MG63 (cell line): ENCODE results near the gene TMEM38A. TPM values are rescaled to one million over a fixed set of nuclear protein-coding genes. Genes with fewer than 3 reads are reported as not detected.
"Not testable (repeated sequence)": the region's sequence is repeated elsewhere in the genome, so short reads cannot be mapped to it uniquely, and the experiment has no call there.

Experiments
- DNase-seq: peaks from one replicate; pipeline ENCODE4 v3.0.0-alpha.2; 2020
- H3K27me3 ChIP-seq: fragments of 250-450 bp; sonication (Bioruptor Pico); 2 replicates; pipeline ENCODE4 v1.5.1; 2020; ENCODE audit warnings: mild to moderate bottlenecking, moderate library complexity
- H3K36me3 ChIP-seq: fragments of 250-450 bp; sonication (Bioruptor Pico); 2 replicates; pipeline ENCODE4 v1.5.1; 2020; ENCODE audit warnings: mild to moderate bottlenecking, moderate library complexity
- H3K4me3 ChIP-seq: fragments of 250-450 bp; sonication (Bioruptor Pico); 2 replicates; pipeline ENCODE4 v1.5.1; 2020; ENCODE audit warnings: mild to moderate bottlenecking, moderate library complexity
- H3K9me3 ChIP-seq: fragments of 250-450 bp; sonication (Bioruptor Pico); 2 replicates; pipeline ENCODE4 v1.5.1; 2020; ENCODE audit warnings: mild to moderate bottlenecking, moderate library complexity
- total RNA-seq: library from RNA; depleted of rRNA; stranded (reverse); fragments of >200 nt; shearing (Covaris generic); gene quantifications from 2 replicates; pipeline ENCODE4 v1.2.3, GENCODE V29; 2014; ENCODE audit warnings: low replicate concordance

Gene TMEM38A
- total RNA-seq, 1 experiment from 2014 or later = 1.8 TPM

GRCh38 chr19:16659464-16659831 lies 1.5 kb upstream of the TMEM38A start:
- peaks cover 48% of the 10 kb centered on the region for H3K36me3 ChIP-seq
- no peak for DNase-seq
- peaks cover 3% of the 10 kb centered on the region; the same call in 1 of the 2 replicates for H3K27me3 ChIP-seq
- no peaks in the 10 kb centered on the region for H3K9me3 ChIP-seq
- peak overlapping the region; percentile 100 for H3K4me3 ChIP-seq

GRCh38 chr19:16659832-16660708 lies 869 bp upstream of the TMEM38A start, which contains the start of gene SMIM7:
Gene SMIM7, minus strand, starts transcription at chr19:16660144. Its CDS starts 34 bp downstream, at chr19:16660110.
- Histone ChIP-seq H3K36me3 (peaks cover 42% of the 10 kb centered on the region), H3K27me3 (peaks cover 3% of the 10 kb centered on the region; the same call in 1 of the 2 replicates), H3K9me3 (no peaks in the 10 kb centered on the region), H3K4me3 (peak within 1 kb of the TSS; percentile 100)
- peak; percentile 99 for DNase-seq

GRCh38 chr19:16661480-16662034 lies 618 bp downstream of the TMEM38A start:
- H3K9me3 ChIP-seq = no peaks in the 10 kb centered on the region
- no peak for DNase-seq

GRCh38 chr19:16668176-16668575 lies 7.2 kb downstream of the TMEM38A start:
- no peak overlapping the region for H3K4me3 ChIP-seq
- no peak for DNase-seq
- no peaks in the 10 kb centered on the region for H3K27me3 ChIP-seq
- H3K36me3 ChIP-seq = no peaks in the 10 kb centered on the region
- no peaks in the 10 kb centered on the region for H3K9me3 ChIP-seq

More at GRCh38 chr19:16661480-16662034, 618 bp downstream of the TMEM38A start:
- Histone ChIP-seq H3K36me3 (peaks cover 29% of the 10 kb centered on the region), H3K27me3 (peaks cover 3% of the 10 kb centered on the region; the same call in 1 of the 2 replicates), H3K4me3 (peak overlapping the region; percentile 100)

GRCh38 chr19:16668702-16669101 lies 7.8 kb downstream of the TMEM38A start:
- not testable (repeated sequence) for H3K36me3 ChIP-seq, H3K9me3 ChIP-seq, H3K27me3 ChIP-seq, DNase-seq, H3K4me3 ChIP-seq

- no peak for DNase-seq
- no peaks in the 10 kb centered on the region for H3K9me3 ChIP-seq
- H3K27me3 ChIP-seq = no peaks in the 10 kb centered on the region
- no peak overlapping the region for H3K4me3 ChIP-seq
- no peaks in the 10 kb centered on the region for H3K36me3 ChIP-seq
Observed at GRCh38 chr19:16670291-16670690, 9.4 kb downstream of the TMEM38A start.

- Histone ChIP-seq H3K9me3 (no peaks in the 10 kb centered on the region), H3K27me3 (no peaks in the 10 kb centered on the region), H3K36me3 (no peaks in the 10 kb centered on the region), H3K4me3 (no peak overlapping the region)
- DNase-seq = no peak
Observed at GRCh38 chr19:16671652-16672274, 10.8 kb downstream of the TMEM38A start.

- Histone ChIP-seq H3K27me3 (no peaks in the 10 kb centered on the region), H3K36me3 (no peaks in the 10 kb centered on the region), H3K9me3 (no peaks in the 10 kb centered on the region), H3K4me3 (no peak overlapping the region)
- no peak for DNase-seq
Observed at GRCh38 chr19:16673231-16673630, 12.3 kb downstream of the TMEM38A start.

- not testable (repeated sequence) for H3K4me3 ChIP-seq, DNase-seq, H3K36me3 ChIP-seq, H3K27me3 ChIP-seq, H3K9me3 ChIP-seq
Observed at GRCh38 chr19:16673839-16674238, 12.9 kb downstream of the TMEM38A start.

- H3K27me3 ChIP-seq = no peaks in the 10 kb centered on the region
- no peaks in the 10 kb centered on the region for H3K36me3 ChIP-seq
- H3K9me3 ChIP-seq = peaks cover 9% of the 10 kb centered on the region
- no peak for DNase-seq
- H3K4me3 ChIP-seq = no peak overlapping the region
Observed at GRCh38 chr19:16676101-16676798, 15.3 kb downstream of the TMEM38A start.

GRCh38 chr19:16677055-16677454 lies 16.1 kb downstream of the TMEM38A start:
- peaks cover 9% of the 10 kb centered on the region for H3K9me3 ChIP-seq
- no peak for DNase-seq
- no peaks in the 10 kb centered on the region for H3K27me3 ChIP-seq
- H3K36me3 ChIP-seq = no peaks in the 10 kb centered on the region
- no peak overlapping the region for H3K4me3 ChIP-seq

- no peaks in the 10 kb centered on the region for H3K36me3 ChIP-seq
- peak; percentile 56 for DNase-seq
- H3K9me3 ChIP-seq = peaks cover 9% of the 10 kb centered on the region
- no peak overlapping the region for H3K4me3 ChIP-seq
- H3K27me3 ChIP-seq = no peaks in the 10 kb centered on the region
Observed at GRCh38 chr19:16678498-16678897, 17.6 kb downstream of the TMEM38A start.

- peaks cover 9% of the 10 kb centered on the region for H3K9me3 ChIP-seq
- DNase-seq = no peak
- H3K4me3 ChIP-seq = no peak overlapping the region
- no peaks in the 10 kb centered on the region for H3K36me3 ChIP-seq
- no peaks in the 10 kb centered on the region for H3K27me3 ChIP-seq
Observed at GRCh38 chr19:16679811-16680210, 18.9 kb downstream of the TMEM38A start.

- H3K9me3 ChIP-seq = peaks cover 9% of the 10 kb centered on the region
- no peaks in the 10 kb centered on the region for H3K36me3 ChIP-seq
- no peak for DNase-seq
- H3K4me3 ChIP-seq = no peak overlapping the region
- H3K27me3 ChIP-seq = no peaks in the 10 kb centered on the region
Observed at GRCh38 chr19:16682539-16682938, 21.6 kb downstream of the TMEM38A start.

GRCh38 chr19:16684216-16684615 lies 23.3 kb downstream of the TMEM38A start:
- H3K4me3 ChIP-seq = no peak overlapping the region
- H3K27me3 ChIP-seq = no peaks in the 10 kb centered on the region
- no peaks in the 10 kb centered on the region for H3K36me3 ChIP-seq
- H3K9me3 ChIP-seq = peaks cover 9% of the 10 kb centered on the region
- DNase-seq = no peak

- H3K4me3 ChIP-seq = no peak overlapping the region
- no peaks in the 10 kb centered on the region for H3K36me3 ChIP-seq
- H3K27me3 ChIP-seq = no peaks in the 10 kb centered on the region
- no peaks in the 10 kb centered on the region for H3K9me3 ChIP-seq
- DNase-seq = no peak
Observed at GRCh38 chr19:16688084-16688483, 27.1 kb downstream of the TMEM38A start.

- no peaks in the 10 kb centered on the region for H3K9me3 ChIP-seq
- H3K27me3 ChIP-seq = peaks cover 5% of the 10 kb centered on the region; the same call in 1 of the 2 replicates
- DNase-seq = no peak
- H3K36me3 ChIP-seq = no peaks in the 10 kb centered on the region
- no peak overlapping the region for H3K4me3 ChIP-seq
Observed at GRCh38 chr19:16698914-16699313, 38.0 kb downstream of the TMEM38A start.
